Body of pancreas (tissue), 4 donors: Measurements from ENCODE around the gene ARHGDIG. TPM values are rescaled to one million over a fixed set of nuclear protein-coding genes. Genes with fewer than 3 reads are reported as not detected.

ENCODE experiments used
- ATAC-seq: fragments of 150-250 bp; one replicate; pipeline ENCODE4 v1.9.1; 2016
- DNase-seq, 4 donors: peaks; one replicate each; pipeline ENCODE4 v3.0.0-alpha.2; 2019
- H3K27ac ChIP-seq, 4 donors: fragments of 200-600 bp; sonication (generic); 1 replicate in 3 of 4; 2 replicates in 1 of 4; pipeline versions ENCODE4 v1.5.1 to v1.6.1; 2016 to 2019; ENCODE audit warnings: mild to moderate bottlenecking in 1 of 4, mixed read lengths in 1 of 4, moderate library complexity in 1 of 4
- H3K27me3 ChIP-seq, 2 donors: fragments of 200-600 bp; sonication (generic); one replicate each; pipeline ENCODE4 v1.6.0; 2016; ENCODE audit warnings: mild to moderate bottlenecking in 1 of 2
- H3K36me3 ChIP-seq, 2 donors: fragments of 200-600 bp; sonication (generic); replicated peaks in 1 of 2; 2 replicates each; pipeline ENCODE4 v1.5.1; 2016; ENCODE audit warnings: low read depth in 2 of 2; ENCODE audit not compliant: insufficient read depth in 1 of 2
- H3K4me1 ChIP-seq: fragments of 200-600 bp; sonication (generic); one replicate; pipeline ENCODE4 v1.6.0; 2016
- H3K4me3 ChIP-seq, 2 donors: fragments of 200-600 bp; sonication (generic); 1 replicate in 1 of 2; 2 replicates in 1 of 2; pipeline ENCODE4 v1.5.1; 2016 to 2019
- H3K9me3 ChIP-seq, 3 donors: fragments of 200-600 bp; sonication (generic); 1 replicate in 2 of 3; 2 replicates in 1 of 3; pipeline ENCODE4 v1.5.1; 2016
- POLR2A ChIP-seq, 3 donors: fragments of 450-650 bp; IDR thresholded peaks; one replicate each; pipeline ENCODE4 v1.6.1; 2016; ENCODE audit warnings: antibody characterized with exemption in 3 of 3, mild to moderate bottlenecking in 2 of 3
- WGBS, 2 donors: methylation state at CpG; one replicate each; pipeline ENCODE4 v1.1.5; 2017; 5-methylcytosine and 5-hydroxymethylcytosine counted together
- intact Hi-C: fragments of 100-400 bp; cut with DNase I; formaldehyde crosslinking; loops from one replicate; pipeline ENCODE4 v1.15.1; 2023
- total RNA-seq, 2 donors: library from RNA; depleted of rRNA; stranded (reverse); fragments of >200 nt; gene quantifications; one replicate each; pipeline ENCODE4 v1.1.0, GENCODE V29; 2016
- TF ChIP-seq, protein P1 (sequence below), 7 experiments: fragments of 450-650 bp in 4 of 7; fragments of 200-600 bp in 3 of 7; sonication (generic) in 3 of 7; IDR thresholded peaks; one replicate each; pipeline ENCODE4 v1.5.1; 2016 to 2019; ENCODE audit warnings: antibody characterized with exemption in 7 of 7

The ARHGDIG gene
- total RNA-seq, 2 donors from 2014 or later, result 102 to 140 TPM

DNA sequence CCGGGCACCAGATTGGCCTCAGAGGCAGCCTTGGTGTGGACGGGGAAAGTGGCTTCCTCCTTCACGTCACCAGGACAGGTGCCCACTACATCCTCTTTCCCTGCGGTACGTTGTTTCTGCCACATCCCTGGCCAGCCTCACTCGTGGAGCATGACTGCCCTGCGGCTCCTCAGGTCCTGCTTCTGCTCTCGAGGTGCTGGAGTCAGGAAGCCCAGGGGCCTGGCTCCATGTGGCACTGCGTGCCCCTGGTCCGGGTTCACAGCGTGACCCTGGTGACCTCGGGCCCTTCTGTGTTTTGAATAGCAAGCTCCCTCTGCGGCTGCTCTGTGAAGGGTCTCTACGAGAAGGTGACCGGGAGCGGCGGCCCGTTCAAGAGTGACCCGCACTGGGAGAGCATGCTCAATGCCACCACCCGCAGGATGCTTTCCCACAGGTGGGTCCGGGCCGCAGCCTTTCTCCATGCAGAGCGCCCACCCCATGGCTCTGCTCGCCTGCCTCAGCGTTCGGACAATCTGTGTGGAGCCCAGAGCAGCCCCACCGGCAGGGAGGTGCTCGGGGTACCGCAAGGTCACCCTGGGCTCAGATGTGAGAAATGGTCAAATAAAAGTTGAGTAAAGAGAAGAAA, 18.2 kb upstream of the ARHGDIG start:
- DNase-seq (peak in 1 of 4 donors; percentile 14), ATAC-seq (no peak)
- TF ChIP-seq, protein P1, sequence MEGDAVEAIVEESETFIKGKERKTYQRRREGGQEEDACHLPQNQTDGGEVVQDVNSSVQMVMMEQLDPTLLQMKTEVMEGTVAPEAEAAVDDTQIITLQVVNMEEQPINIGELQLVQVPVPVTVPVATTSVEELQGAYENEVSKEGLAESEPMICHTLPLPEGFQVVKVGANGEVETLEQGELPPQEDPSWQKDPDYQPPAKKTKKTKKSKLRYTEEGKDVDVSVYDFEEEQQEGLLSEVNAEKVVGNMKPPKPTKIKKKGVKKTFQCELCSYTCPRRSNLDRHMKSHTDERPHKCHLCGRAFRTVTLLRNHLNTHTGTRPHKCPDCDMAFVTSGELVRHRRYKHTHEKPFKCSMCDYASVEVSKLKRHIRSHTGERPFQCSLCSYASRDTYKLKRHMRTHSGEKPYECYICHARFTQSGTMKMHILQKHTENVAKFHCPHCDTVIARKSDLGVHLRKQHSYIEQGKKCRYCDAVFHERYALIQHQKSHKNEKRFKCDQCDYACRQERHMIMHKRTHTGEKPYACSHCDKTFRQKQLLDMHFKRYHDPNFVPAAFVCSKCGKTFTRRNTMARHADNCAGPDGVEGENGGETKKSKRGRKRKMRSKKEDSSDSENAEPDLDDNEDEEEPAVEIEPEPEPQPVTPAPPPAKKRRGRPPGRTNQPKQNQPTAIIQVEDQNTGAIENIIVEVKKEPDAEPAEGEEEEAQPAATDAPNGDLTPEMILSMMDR (IDR thresholded peaks at IDR 0.05), result no peak
- TF ChIP-seq POLR2A (IDR thresholded peaks at IDR 0.05), result no peak
- Histone ChIP-seq H3K9me3 (no peaks in the 10 kb centered on the region), H3K4me3 (no peak overlapping the region), H3K27ac (no peak overlapping the region), H3K27me3 (no peaks in the 10 kb centered on the region), H3K4me1 (peaks cover 9% of the 10 kb centered on the region), H3K36me3 (peaks cover 6 to 11% of the 10 kb centered on the region in 2 donors)
- WGBS, 2 donors, result 92 to 96% methylated on average over 24 to 28 of the region's 29 CpGs
- intact Hi-C loops, result no loop called here

DNA sequence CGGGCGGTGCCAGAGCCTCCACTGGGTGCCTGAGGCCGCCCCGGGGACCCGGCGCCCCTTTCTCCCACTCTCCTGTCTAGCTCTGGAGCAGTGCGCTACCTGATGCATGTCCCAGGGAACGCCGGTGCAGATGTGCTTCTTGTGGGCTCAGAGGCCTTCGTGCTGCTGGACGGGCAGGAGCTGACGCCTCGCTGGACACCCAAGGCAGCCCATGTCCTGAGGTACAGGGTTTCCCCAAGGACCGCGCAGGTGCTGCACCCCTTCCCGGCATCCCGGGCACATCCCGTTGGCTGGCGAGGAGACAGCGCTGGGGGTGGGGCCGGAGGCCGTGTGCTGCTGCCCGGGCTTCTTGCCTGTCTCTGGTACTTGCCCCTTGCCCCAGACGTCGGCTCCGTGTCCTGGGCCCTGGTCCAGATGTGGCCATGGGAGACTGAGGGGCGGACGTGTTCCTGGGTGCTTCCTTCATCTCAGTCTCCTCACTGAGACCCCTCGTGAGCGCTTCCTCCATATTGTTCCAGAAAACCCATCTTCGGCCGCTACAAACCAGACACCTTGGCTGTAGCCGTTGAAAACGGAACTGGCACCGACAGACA, 17.1 kb upstream of the ARHGDIG start:
- 96% methylated on average over 9 to 31 of the region's 35 CpGs for WGBS, 2 donors
- no peaks in the 10 kb centered on the region for H3K9me3 ChIP-seq
- no peak overlapping the region for H3K4me3 ChIP-seq
- ATAC-seq, result no peak
- H3K27ac ChIP-seq, result no peak overlapping the region
- H3K36me3 ChIP-seq, result peaks cover 6 to 11% of the 10 kb centered on the region in 2 donors
- H3K27me3 ChIP-seq, result no peaks in the 10 kb centered on the region
- no peak for DNase-seq
- H3K4me1 ChIP-seq, result peaks cover 13% of the 10 kb centered on the region
- intact Hi-C loops, result no loop called here
- no peak for TF ChIP-seq POLR2A (IDR thresholded peaks at IDR 0.05)
- TF ChIP-seq, protein P1 (IDR thresholded peaks at IDR 0.05), result no peak

DNA sequence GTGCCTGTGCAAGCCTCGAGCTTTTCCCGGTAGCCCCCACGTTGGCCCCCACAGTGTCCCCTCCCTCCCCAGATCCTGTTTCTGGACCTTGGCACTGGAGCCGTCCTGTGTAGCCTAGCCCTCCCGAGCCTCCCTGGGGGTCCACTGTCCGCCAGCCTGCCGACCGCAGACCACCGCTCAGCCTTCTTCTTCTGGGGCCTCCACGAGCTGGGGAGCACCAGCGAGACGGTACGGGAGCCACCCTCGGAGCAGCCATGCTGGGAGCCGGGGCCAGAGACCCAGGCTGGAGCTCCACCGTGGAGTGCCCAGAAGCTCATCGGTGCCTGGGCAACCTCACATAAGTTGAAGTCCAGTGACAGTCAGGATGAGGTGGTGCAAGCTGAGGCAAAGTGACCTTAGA, 16.4 kb upstream of the ARHGDIG start:
- H3K36me3 ChIP-seq, result peaks cover 6 to 11% of the 10 kb centered on the region in 2 donors

DNA sequence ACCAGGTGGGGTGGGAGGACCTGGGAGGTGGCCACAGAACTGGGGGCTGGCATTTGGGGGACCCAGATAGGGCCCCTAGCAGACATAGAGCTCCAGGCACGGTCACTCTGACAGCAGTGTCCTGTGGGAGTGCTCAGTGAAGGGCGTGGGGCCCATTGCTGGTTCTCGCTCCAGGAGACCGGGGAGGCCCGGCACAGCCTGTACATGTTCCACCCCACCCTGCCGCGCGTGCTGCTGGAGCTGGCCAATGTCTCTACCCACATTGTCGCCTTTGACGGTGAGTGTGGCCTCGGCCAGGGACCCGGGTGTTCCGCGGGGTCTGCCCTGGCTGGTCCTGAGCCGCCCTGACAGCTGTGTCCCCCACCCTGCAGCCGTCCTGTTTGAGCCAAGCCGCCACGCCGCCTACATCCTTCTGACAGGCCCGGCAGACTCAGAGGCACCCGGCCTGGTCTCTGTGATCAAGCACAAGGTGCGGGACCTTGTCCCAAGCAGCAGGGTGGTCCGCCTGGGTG, 15.9 kb upstream of the ARHGDIG start:
- peaks cover 6 to 10% of the 10 kb centered on the region in 2 donors for H3K36me3 ChIP-seq
- H3K27ac ChIP-seq, result no peak overlapping the region
- H3K9me3 ChIP-seq, result no peaks in the 10 kb centered on the region
- 91 to 94% methylated on average over 9 to 23 of the region's 23 CpGs for WGBS, 2 donors
- no peaks in the 10 kb centered on the region for H3K27me3 ChIP-seq
- peaks cover 25% of the 10 kb centered on the region for H3K4me1 ChIP-seq
- H3K4me3 ChIP-seq, result no peak overlapping the region
- ATAC-seq, result no peak
- no peak for TF ChIP-seq POLR2A (IDR thresholded peaks at IDR 0.05)
- TF ChIP-seq, protein P1 (IDR thresholded peaks at IDR 0.05), result no peak
- intact Hi-C loops, result no loop called here
- DNase-seq, result no peak

More for the DNA sequence above, 16.4 kb upstream of the ARHGDIG start:
- ATAC-seq (no peak), DNase-seq (no peak)
- TF ChIP-seq, protein P1 (IDR thresholded peaks at IDR 0.05), result no peak
- TF ChIP-seq POLR2A (IDR thresholded peaks at IDR 0.05), result no peak
- intact Hi-C loops, result no loop called here
- Histone ChIP-seq H3K27ac (no peak overlapping the region), H3K27me3 (no peaks in the 10 kb centered on the region), H3K9me3 (no peaks in the 10 kb centered on the region), H3K4me1 (peaks cover 19% of the 10 kb centered on the region), H3K4me3 (no peak overlapping the region)
- WGBS, 2 donors, result 92 to 100% methylated on average over 2 to 17 of the region's 17 CpGs
